HepG2 (cell line): ENCODE measurements around the gene ZNF771. TPM values are rescaled to one million over a fixed set of nuclear protein-coding genes. Genes with fewer than 3 reads are reported as not detected.

Source experiments
- ATAC-seq: fragments of 200-7000 bp; cut with Tn5 transposase; 3 replicates; pipeline ENCODE4 v1.9.1; 2020; ENCODE audit warnings: mild to moderate bottlenecking, moderate library complexity
- BruUV-seq: library from RNA; stranded (reverse); fragments of 400-500 nt; replicated peaks from 2 replicates; lab custom pipeline; 2021; lab: Mats Ljungman, UMichigan
- CTCF ChIA-PET: fragments of 300-600 bp; formaldehyde crosslinking; extraction: SDS; loops from one replicate; lab custom pipeline; 2021; ENCODE audit warnings: low total read pairs, inconsistent platforms, low intra/inter-chr PET ratio; lab: Yijun Ruan, JAX
- POLR2A ChIA-PET: fragments of 350-600 bp; sonication (Branson Sonifier 250); formaldehyde crosslinking; loops from one replicate; lab custom pipeline; 2020; ENCODE audit warnings: antibody characterized with exemption, inconsistent platforms; lab: Yijun Ruan, JAX
- DNase-seq: peaks from one replicate; pipeline ENCODE4 v3.0.0-alpha.2; 2015; ENCODE audit warnings: low spot score
- FAIRE-seq: peaks from 3 replicates; lab custom pipeline; 2011; peaks lifted over from hg19 to GRCh38; lab: Jason Lieb, UNC
- H2AFZ ChIP-seq: one replicate; pipeline ENCODE4 v1.6.1; 2011; ENCODE audit warnings: low read length, inconsistent platforms
- H3K27ac ChIP-seq: fragments of 300-600 bp; 3 replicates; pipeline ENCODE4 v1.8.0; 2011; ENCODE audit warnings: mixed run types, mild to moderate bottlenecking, mixed read lengths, low read length, inconsistent platforms; ENCODE audit not compliant: insufficient read depth; ENCODE audit errors: extremely low read length
- H3K27me3 ChIP-seq, 2 experiments: fragments of 200-600 bp in 1 of 2; 2 replicates in 1 of 2; 3 replicates in 1 of 2; pipeline versions ENCODE4 v1.6.0 to v1.8.0; 2011; ENCODE audit warnings: low read length in 2 of 2, mild to moderate bottlenecking in 2 of 2, moderate library complexity in 2 of 2, inconsistent platforms in 1 of 2; ENCODE audit not compliant: insufficient read depth in 2 of 2, control insufficient read depth in 1 of 2
- H3K36me3 ChIP-seq, 2 experiments: fragments of 200-600 bp in 1 of 2; replicated peaks in 1 of 2; 2 replicates in 1 of 2; 3 replicates in 1 of 2; pipeline versions ENCODE4 v1.5.1 to v1.8.0; 2011; ENCODE audit warnings: low read length in 2 of 2, inconsistent platforms in 1 of 2; ENCODE audit not compliant: insufficient read depth in 2 of 2, control insufficient read depth in 1 of 2
- H3K4me1 ChIP-seq: 2 replicates; pipeline ENCODE4 v1.5.1; 2012; ENCODE audit warnings: low read length, inconsistent platforms; ENCODE audit not compliant: insufficient read depth
- H3K4me2 ChIP-seq: 2 replicates; pipeline ENCODE4 v1.6.0; 2011; ENCODE audit warnings: low read depth, low read length, inconsistent platforms
- H3K4me3 ChIP-seq, 3 experiments: fragments of 200-600 bp in 1 of 3; sonication (generic), shearing (Covaris generic) in 1 of 3; replicated peaks in 1 of 3; 2 replicates each; pipeline ENCODE4 v1.5.1; 2011 to 2016; ENCODE audit warnings: low read length in 3 of 3, inconsistent platforms in 2 of 3, low read depth in 2 of 3, mild to moderate bottlenecking in 2 of 3, control low read depth in 1 of 3, mixed read lengths in 1 of 3; ENCODE audit not compliant: insufficient read depth in 1 of 3
- H3K79me2 ChIP-seq: one replicate; pipeline ENCODE4 v1.6.1; 2011; ENCODE audit warnings: low read length, inconsistent platforms; ENCODE audit not compliant: insufficient read depth
- H3K9ac ChIP-seq: 2 replicates; pipeline ENCODE4 v1.6.0; 2011; ENCODE audit warnings: mild to moderate bottlenecking, low read depth, low read length, inconsistent platforms; ENCODE audit not compliant: insufficient read depth
- H3K9me3 ChIP-seq: 2 replicates; pipeline ENCODE4 v1.5.1; 2012; ENCODE audit warnings: mild to moderate bottlenecking, low read length
- H4K20me1 ChIP-seq: 2 replicates; pipeline ENCODE4 v1.6.0; 2011; ENCODE audit warnings: inconsistent platforms, mild to moderate bottlenecking, low read length, moderate library complexity; ENCODE audit not compliant: insufficient read depth
- ARHGAP35 ChIP-seq: sonication (generic); formaldehyde crosslinking; IDR thresholded peaks from 2 replicates; pipeline ENCODE4 v1.9.0; 2022; ENCODE audit warnings: mild to moderate bottlenecking, inconsistent platforms, moderate library complexity, missing genetic modification reagents, borderline replicate concordance
- ARNT2 ChIP-seq: sonication (generic); formaldehyde crosslinking; IDR thresholded peaks from 2 replicates; pipeline ENCODE4 v1.8.0; 2022; ENCODE audit warnings: mild to moderate bottlenecking, low read depth, missing genetic modification reagents, moderate library complexity
- HHEX ChIP-seq: IDR thresholded peaks from 2 replicates; pipeline ENCODE4 v1.6.1; 2016; ENCODE audit warnings: control low read depth
- HOXD1 ChIP-seq: sonication (generic); formaldehyde crosslinking; IDR thresholded peaks from 2 replicates; pipeline ENCODE4 v1.5.0; 2020; ENCODE audit warnings: missing genetic modification reagents
- KLF15 ChIP-seq: sonication (generic); formaldehyde crosslinking; IDR thresholded peaks from 2 replicates; pipeline ENCODE4 v1.8.1; 2023; ENCODE audit warnings: borderline replicate concordance, mild to moderate bottlenecking, inconsistent platforms, missing genetic modification reagents, mixed read lengths
- MIXL1 ChIP-seq: IDR thresholded peaks from 2 replicates; pipeline ENCODE4 v1.6.1; 2016
- TOPORS ChIP-seq: sonication (generic); formaldehyde crosslinking; IDR thresholded peaks from 2 replicates; pipeline ENCODE4 v1.8.0; 2023; ENCODE audit warnings: mild to moderate bottlenecking, missing genetic modification reagents
- ZBTB14 ChIP-seq: sonication (generic); formaldehyde crosslinking; IDR thresholded peaks from 2 replicates; pipeline ENCODE4 v1.4.0; 2020; ENCODE audit warnings: missing genetic modification reagents
- ZBTB25 ChIP-seq: IDR thresholded peaks from 2 replicates; pipeline ENCODE4 v1.6.1; 2018; ENCODE audit warnings: missing genetic modification reagents
- ZBTB3 ChIP-seq: sonication (generic); formaldehyde crosslinking; IDR thresholded peaks from 2 replicates; pipeline ENCODE4 v1.4.0; 2020; ENCODE audit warnings: low read depth, mild to moderate bottlenecking, moderate library complexity, missing genetic modification reagents, borderline replicate concordance
- ZNF430 ChIP-seq: sonication (generic); formaldehyde crosslinking; IDR thresholded peaks from 2 replicates; pipeline ENCODE4 v1.9.0; 2021; ENCODE audit warnings: mild to moderate bottlenecking, missing genetic modification reagents
- ZNF446 ChIP-seq: sonication (generic); formaldehyde crosslinking; IDR thresholded peaks from 2 replicates; pipeline ENCODE4 v1.5.0; 2020; ENCODE audit warnings: mild to moderate bottlenecking, missing genetic modification reagents
- ZNF572 ChIP-seq: sonication (generic); formaldehyde crosslinking; IDR thresholded peaks from 2 replicates; pipeline ENCODE4 v1.5.1; 2020; ENCODE audit warnings: mild to moderate bottlenecking, missing genetic modification reagents
- ZNF792 ChIP-seq: IDR thresholded peaks from 2 replicates; pipeline ENCODE4 v1.6.1; 2016
- WGBS: methylation state at CpG from one replicate; pipeline ENCODE4 v1.1.6; 2017; ENCODE audit warnings: low lambda C conversion rate; 5-methylcytosine and 5-hydroxymethylcytosine counted together
- in situ Hi-C: cut with HindIII; loops from 2 replicates; pipeline ENCODE4 v1.10.0; 2017; ENCODE audit warnings: low pct_unique_long_range_greater_than_20kb; ENCODE audit not compliant: extremely low pct_ligation_motif_present
- intact Hi-C: fragments of 100-400 bp; cut with micrococcal nuclease; formaldehyde crosslinking; loops from one replicate; pipeline ENCODE4 v1.10.0; 2022; ENCODE audit not compliant: unreplicated experiment
- polyA plus RNA-seq, 8 experiments: library from polyadenylated mRNA; depleted of rRNA in 3 of 8; stranded (reverse) in 7 of 8; unstranded in 1 of 8; fragments of >200 nt; fragmentation: Illumina TruSeq in 4 of 8; extraction: Trizol in 4 of 8; gene quantifications; 2 replicates each; pipeline versions ENCODE4 v1.2.1 to v1.2.3, GENCODE V29; 2011 to 2016; ENCODE audit warnings: low read depth in 4 of 8, missing spikeins in 1 of 8, mixed read lengths in 1 of 8; ENCODE audit not compliant: insufficient read depth in 1 of 8
- total RNA-seq, 5 experiments: library from RNA; depleted of rRNA; stranded (reverse); fragments of >200 nt; fragmentation: Illumina TruSeq; extraction: Trizol; gene quantifications; 2 replicates each; pipeline ENCODE4 v1.2.3, GENCODE V29; 2016; ENCODE audit warnings: low read depth in 1 of 5
- TF ChIP-seq, protein P1 (sequence below): IDR thresholded peaks from 2 replicates; pipeline ENCODE4 v1.6.1; 2012; ENCODE audit warnings: low read length, improper control_type of control experiment

The ZNF771 gene
- total and polyA plus RNA-seq, 2 of the 13 experiments (the other 11 are each of a cell fraction or from before 2014, with no cell fraction given) = 5.0 to 11.8 TPM

DNA sequence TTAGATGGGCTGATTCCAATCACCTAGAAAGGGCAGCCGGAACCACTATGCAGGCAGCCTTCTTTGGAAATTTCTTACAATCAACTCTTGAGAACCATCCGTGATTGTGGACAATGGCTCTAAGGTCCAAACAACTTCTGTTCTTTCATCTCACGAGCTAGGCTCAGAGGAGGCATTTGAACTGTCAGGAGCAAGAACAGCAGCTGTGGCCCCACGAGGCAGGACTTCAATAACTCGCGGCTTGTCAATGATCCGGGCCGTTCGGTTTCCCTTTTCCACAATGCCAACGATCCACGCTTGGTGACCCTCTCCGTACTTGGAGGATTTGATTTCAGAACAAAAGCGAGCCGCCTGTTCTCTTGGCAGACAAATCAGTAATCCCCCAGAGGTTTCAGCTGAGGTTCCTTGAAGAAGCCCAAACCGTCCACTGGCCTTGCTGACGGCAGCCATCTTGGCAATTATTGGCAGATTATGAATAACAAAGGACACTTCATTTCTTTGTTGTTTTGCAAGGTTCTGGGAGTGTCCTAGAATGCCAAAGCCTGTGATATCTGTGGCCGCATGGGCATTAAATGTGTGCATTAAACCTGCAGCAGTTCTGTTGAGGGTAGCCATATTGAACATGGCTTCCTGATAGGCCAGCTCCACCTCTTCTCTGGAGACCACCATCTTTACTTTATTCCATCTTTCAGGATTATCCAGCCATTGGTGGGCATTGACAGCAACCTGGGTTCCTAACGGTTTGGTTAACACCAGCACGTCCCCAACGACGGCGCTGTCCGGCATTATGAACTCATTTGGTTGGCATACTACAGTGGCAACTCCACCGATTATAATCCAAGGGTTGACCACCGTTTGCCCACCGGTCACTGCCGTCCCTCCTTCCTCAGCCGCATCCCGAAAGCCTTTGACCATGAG lies 37.1 kb downstream of the ZNF771 start:
- DNase-seq (no peak), ATAC-seq (no peak), FAIRE-seq (no peak)
- Histone ChIP-seq H3K4me1 (peaks cover 86% of the 10 kb centered on the region), H3K9me3 (no peaks in the 10 kb centered on the region), H3K4me3 (peak overlapping the region; percentile 86 to 92 (median 91)), H3K9ac (peak overlapping the region; percentile 96), H3K27ac (peak overlapping the region; percentile 95), H3K27me3 (no peaks in the 10 kb centered on the region; a peak in 1 of 5 replicates), H3K36me3 (no peaks in the 10 kb centered on the region; a peak in 2 of 5 replicates), H3K79me2 (peaks cover 27% of the 10 kb centered on the region), H4K20me1 (peaks cover 24% of the 10 kb centered on the region), H2AFZ (no peak overlapping the region), H3K4me2 (peak overlapping the region; percentile 87)
- intact Hi-C loops = no loop called here
- in situ Hi-C loops = no loop called here
- TSS peak; percentile 79 for BruUV-seq
- POLR2A ChIA-PET = interaction anchor here (0.5 to 4.2 kb wide), 18 partner anchors 11 to 166 kb away, joined by 3 to 36 read pairs (median 4); partner anchors contain the start of genes DCTPP1, ITGAL, ZNF688 and ZNF689
- WGBS = 51% methylated on average over 29 of the region's 29 CpGs
- CTCF ChIA-PET = interaction anchor here (1.6 kb wide), 1 partner anchor 14 kb away, joined by 4 read pairs; the partner anchor contains the start of gene DCTPP1
- TF ChIP-seq ZNF446 (CRISPR knock-in tag) (peak; percentile 58; the same call in 1 of the 2 replicates), ZBTB3 (CRISPR knock-in tag) (0 out of 2 replicates have a peak, but pooled peaks have one; percentile 55), TOPORS (0 out of 2 replicates have a peak, but pooled peaks have one; percentile 36), MIXL1 (no peak), ZNF792 (CRISPR knock-in tag) (0 out of 2 replicates have a peak, but pooled peaks have one; percentile 29), ZNF572 (CRISPR knock-in tag) (0 out of 2 replicates have a peak, but pooled peaks have one; percentile 11), HOXD1 (CRISPR knock-in tag) (no peak), ARHGAP35 (CRISPR knock-in tag) (0 out of 2 replicates have a peak, but pooled peaks have one; percentile 65), KLF15 (no peak), HHEX (0 out of 2 replicates have a peak, but pooled peaks have one; percentile 20), ARNT2 (no peak), ZNF430 (CRISPR knock-in tag) (peak; percentile 23), ZBTB25 (CRISPR knock-in tag) (0 out of 2 replicates have a peak, but pooled peaks have one; percentile 11), ZBTB14 (CRISPR knock-in tag) (peak; percentile 18; the same call in 1 of the 2 replicates)
- TF ChIP-seq, protein P1, sequence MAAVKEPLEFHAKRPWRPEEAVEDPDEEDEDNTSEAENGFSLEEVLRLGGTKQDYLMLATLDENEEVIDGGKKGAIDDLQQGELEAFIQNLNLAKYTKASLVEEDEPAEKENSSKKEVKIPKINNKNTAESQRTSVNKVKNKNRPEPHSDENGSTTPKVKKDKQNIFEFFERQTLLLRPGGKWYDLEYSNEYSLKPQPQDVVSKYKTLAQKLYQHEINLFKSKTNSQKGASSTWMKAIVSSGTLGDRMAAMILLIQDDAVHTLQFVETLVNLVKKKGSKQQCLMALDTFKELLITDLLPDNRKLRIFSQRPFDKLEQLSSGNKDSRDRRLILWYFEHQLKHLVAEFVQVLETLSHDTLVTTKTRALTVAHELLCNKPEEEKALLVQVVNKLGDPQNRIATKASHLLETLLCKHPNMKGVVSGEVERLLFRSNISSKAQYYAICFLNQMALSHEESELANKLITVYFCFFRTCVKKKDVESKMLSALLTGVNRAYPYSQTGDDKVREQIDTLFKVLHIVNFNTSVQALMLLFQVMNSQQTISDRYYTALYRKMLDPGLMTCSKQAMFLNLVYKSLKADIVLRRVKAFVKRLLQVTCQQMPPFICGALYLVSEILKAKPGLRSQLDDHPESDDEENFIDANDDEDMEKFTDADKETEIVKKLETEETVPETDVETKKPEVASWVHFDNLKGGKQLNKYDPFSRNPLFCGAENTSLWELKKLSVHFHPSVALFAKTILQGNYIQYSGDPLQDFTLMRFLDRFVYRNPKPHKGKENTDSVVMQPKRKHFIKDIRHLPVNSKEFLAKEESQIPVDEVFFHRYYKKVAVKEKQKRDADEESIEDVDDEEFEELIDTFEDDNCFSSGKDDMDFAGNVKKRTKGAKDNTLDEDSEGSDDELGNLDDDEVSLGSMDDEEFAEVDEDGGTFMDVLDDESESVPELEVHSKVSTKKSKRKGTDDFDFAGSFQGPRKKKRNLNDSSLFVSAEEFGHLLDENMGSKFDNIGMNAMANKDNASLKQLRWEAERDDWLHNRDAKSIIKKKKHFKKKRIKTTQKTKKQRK = no peak
